B cell (primary cell): ENCODE results near the gene RABGAP1.

ENCODE experiments used
- CTCF ChIP-seq: fragments of 200-600 bp; IDR thresholded peaks from one replicate; pipeline ENCODE4 v1.8.0; 2022; ENCODE audit warnings: antibody characterized with exemption, mild to moderate bottlenecking
- EZH2 ChIP-seq: IDR thresholded peaks from 2 replicates; pipeline ENCODE4 v1.6.1; 2012; ENCODE audit warnings: borderline replicate concordance, low read depth, mild to moderate bottlenecking, moderate library complexity, low read length; ENCODE audit not compliant: insufficient read depth, poor library complexity, severe bottlenecking

GRCh38 chr9:123040801-123041200 lies 100.0 kb downstream of the RABGAP1 start:
- TF ChIP-seq CTCF (no peak), EZH2 (no peak)
